HG03139 (cell line): ENCODE results near the gene ETFDH.
"Not testable (repeated sequence)": the region's sequence is repeated elsewhere in the genome, so short reads cannot be mapped to it uniquely, and the experiment has no call there.

ENCODE experiments used
- ATAC-seq: cut with Tn5 transposase; IDR thresholded peaks from one replicate; pipeline ENCODE4 v1.9.1; 2021; ENCODE audit not compliant: unreplicated experiment

The ETFDH gene

GRCh38 chr4:158750379-158750778 lies 78.3 kb downstream of the ETFDH start:
- no peak for ATAC-seq

DNA sequence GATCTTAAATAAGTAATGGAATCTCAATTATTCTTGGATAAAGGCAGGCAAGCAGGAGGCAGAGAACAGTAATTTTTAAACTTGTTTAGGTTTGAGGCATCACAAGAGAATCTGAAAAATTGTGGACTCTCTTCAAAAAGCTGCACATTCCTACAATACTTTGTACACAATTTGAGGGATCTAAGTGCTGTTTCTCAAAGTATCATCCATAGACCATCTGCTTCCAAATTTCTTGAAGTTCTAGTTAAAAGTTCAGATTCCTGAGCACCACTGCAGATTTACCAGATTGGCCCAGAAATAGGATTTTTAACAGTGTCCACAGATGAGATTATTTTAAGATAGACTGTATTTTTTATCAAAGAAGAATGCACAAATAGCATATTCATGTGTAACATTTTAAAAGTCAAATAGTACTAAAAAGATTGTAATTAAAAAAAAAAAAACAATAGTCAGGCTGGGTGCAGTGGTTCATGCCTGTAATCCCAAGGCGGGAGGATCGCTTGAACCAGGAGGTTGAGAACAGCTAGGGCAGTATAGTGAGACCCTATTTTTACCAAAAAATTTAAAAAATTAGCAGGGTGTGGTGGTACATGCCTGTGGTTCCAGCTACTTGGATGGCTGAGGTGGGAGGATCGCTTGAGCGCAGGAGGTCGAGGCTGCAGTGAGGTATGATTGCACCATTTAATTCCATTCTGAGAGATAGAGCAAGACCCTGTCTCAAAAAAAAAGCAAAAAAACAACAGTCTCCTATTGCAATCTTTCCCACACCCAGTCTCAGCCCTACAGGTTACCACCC lies 82.5 kb downstream of the ETFDH start:
- ATAC-seq, result no peak

DNA sequence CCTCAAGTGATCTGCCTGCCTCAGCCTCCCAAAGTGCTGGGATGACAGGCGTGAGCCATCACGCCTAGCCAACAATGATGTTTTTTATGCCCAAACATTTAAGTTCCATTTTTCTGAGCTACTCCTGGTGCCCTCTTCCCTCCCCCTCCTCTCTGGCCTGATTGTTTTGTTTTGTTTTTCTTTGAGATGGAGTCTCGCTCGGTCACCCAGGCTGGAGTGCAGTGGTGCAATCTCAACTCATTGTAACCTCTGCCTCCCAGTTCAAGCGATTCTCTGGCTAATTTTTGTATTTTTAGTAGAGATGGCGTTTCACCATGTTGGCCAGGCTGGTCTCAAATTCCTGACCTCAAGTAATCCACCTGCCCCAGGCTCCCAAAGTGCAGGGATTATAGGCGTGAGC lies 83.7 kb downstream of the ETFDH start:
- ATAC-seq, result not testable (repeated sequence)

- no peak for ATAC-seq
These were observed 84.5 kb downstream of the ETFDH start for GRCh38 chr4:158756588-158756987.

- no peak for ATAC-seq
These were observed 86.0 kb downstream of the ETFDH start for GRCh38 chr4:158758142-158758541.

- no peak for ATAC-seq
These were observed 86.6 kb downstream of the ETFDH start for GRCh38 chr4:158758703-158759102.
